ENCODE measurements around the gene MBD3.

Gene MBD3

GRCh38 chr19:1567116-1567847 lies 25.4 kb downstream of the MBD3 start:
- Histone ChIP-seq H3K4me3 (ENCODE audit: low read length) (peak overlapping the region; percentile 82), H3K9me3 (ENCODE audit: control insufficient read depth, low read length) (no peaks in the 10 kb centered on the region), H3K36me3 (ENCODE audit: control insufficient read depth, insufficient read depth, low read length, severe bottlenecking) (no peaks in the 10 kb centered on the region), H3K4me1 (ENCODE audit: control insufficient read depth, insufficient read depth, low read length) (peaks cover 3% of the 10 kb centered on the region), H3K9ac (ENCODE audit: low read length) (peak overlapping the region; percentile 86), H3K27me3 (replicated peaks; ENCODE audit: control insufficient read depth, insufficient read depth, low read length) (no peaks in the 10 kb centered on the region)
- peak; percentile 78 for DNase-seq (ENCODE audit: low read depth)

- Histone ChIP-seq H3K27me3 (replicated peaks; ENCODE audit: control insufficient read depth, insufficient read depth, low read length) (no peaks in the 10 kb centered on the region), H3K4me3 (ENCODE audit: low read length) (peak overlapping the region; percentile 82), H3K9me3 (ENCODE audit: control insufficient read depth, low read length) (no peaks in the 10 kb centered on the region), H3K36me3 (ENCODE audit: control insufficient read depth, insufficient read depth, low read length, severe bottlenecking) (no peaks in the 10 kb centered on the region), H3K4me1 (ENCODE audit: control insufficient read depth, insufficient read depth, low read length) (peaks cover 3% of the 10 kb centered on the region), H3K9ac (ENCODE audit: low read length) (peak overlapping the region; percentile 86)
- peak; percentile 92 for DNase-seq (ENCODE audit: low read depth)
Measured at GRCh38 chr19:1566392-1567115, 26.1 kb downstream of the MBD3 start.

- DNase-seq (ENCODE audit: low read depth) = no peak
- no peaks in the 10 kb centered on the region for H3K36me3 ChIP-seq (ENCODE audit: control insufficient read depth, insufficient read depth, low read length, severe bottlenecking)
Measured at GRCh38 chr19:1563251-1563650, 29.4 kb downstream of the MBD3 start.

GRCh38 chr19:1561236-1561842 lies 31.3 kb downstream of the MBD3 start:
- H3K4me3 ChIP-seq (ENCODE audit: low read length) = no peak overlapping the region
- H3K4me1 ChIP-seq (ENCODE audit: control insufficient read depth, insufficient read depth, low read length) = no peaks in the 10 kb centered on the region
- no peaks in the 10 kb centered on the region for H3K9me3 ChIP-seq (ENCODE audit: control insufficient read depth, low read length)
- H3K36me3 ChIP-seq (ENCODE audit: control insufficient read depth, insufficient read depth, low read length, severe bottlenecking) = no peaks in the 10 kb centered on the region
- DNase-seq (ENCODE audit: low read depth) = no peak
- H3K27me3 ChIP-seq (replicated peaks; ENCODE audit: control insufficient read depth, insufficient read depth, low read length) = no peaks in the 10 kb centered on the region
- H3K9ac ChIP-seq (ENCODE audit: low read length) = no peak overlapping the region

More at GRCh38 chr19:1563251-1563650, 29.4 kb downstream of the MBD3 start:
- no peaks in the 10 kb centered on the region for H3K27me3 ChIP-seq (replicated peaks; ENCODE audit: control insufficient read depth, insufficient read depth, low read length)
- no peaks in the 10 kb centered on the region for H3K4me1 ChIP-seq (ENCODE audit: control insufficient read depth, insufficient read depth, low read length)
- H3K4me3 ChIP-seq (ENCODE audit: low read length) = no peak overlapping the region
- H3K9me3 ChIP-seq (ENCODE audit: control insufficient read depth, low read length) = no peaks in the 10 kb centered on the region
- H3K9ac ChIP-seq (ENCODE audit: low read length) = no peak overlapping the region

- H3K9ac ChIP-seq (ENCODE audit: low read length) = no peak overlapping the region
- H3K9me3 ChIP-seq (ENCODE audit: control insufficient read depth, low read length) = no peaks in the 10 kb centered on the region
- no peaks in the 10 kb centered on the region for H3K36me3 ChIP-seq (ENCODE audit: control insufficient read depth, insufficient read depth, low read length, severe bottlenecking)
- no peaks in the 10 kb centered on the region for H3K4me1 ChIP-seq (ENCODE audit: control insufficient read depth, insufficient read depth, low read length)
- H3K27me3 ChIP-seq (replicated peaks; ENCODE audit: control insufficient read depth, insufficient read depth, low read length) = no peaks in the 10 kb centered on the region
- no peak for DNase-seq (ENCODE audit: low read depth)
- no peak overlapping the region for H3K4me3 ChIP-seq (ENCODE audit: low read length)
Measured at GRCh38 chr19:1560286-1560882, 32.3 kb downstream of the MBD3 start.

GRCh38 chr19:1558552-1558951 lies 34.1 kb downstream of the MBD3 start:
- Histone ChIP-seq H3K4me3 (ENCODE audit: low read length) (no peak overlapping the region), H3K9ac (ENCODE audit: low read length) (no peak overlapping the region), H3K36me3 (ENCODE audit: control insufficient read depth, insufficient read depth, low read length, severe bottlenecking) (no peaks in the 10 kb centered on the region), H3K9me3 (ENCODE audit: control insufficient read depth, low read length) (no peaks in the 10 kb centered on the region), H3K4me1 (ENCODE audit: control insufficient read depth, insufficient read depth, low read length) (no peaks in the 10 kb centered on the region), H3K27me3 (replicated peaks; ENCODE audit: control insufficient read depth, insufficient read depth, low read length) (no peaks in the 10 kb centered on the region)
- no peak for DNase-seq (ENCODE audit: low read depth)

- Histone ChIP-seq H3K9ac (ENCODE audit: low read length) (no peak overlapping the region), H3K36me3 (ENCODE audit: control insufficient read depth, insufficient read depth, low read length, severe bottlenecking) (no peaks in the 10 kb centered on the region), H3K4me1 (ENCODE audit: control insufficient read depth, insufficient read depth, low read length) (no peaks in the 10 kb centered on the region), H3K4me3 (ENCODE audit: low read length) (no peak overlapping the region), H3K27me3 (replicated peaks; ENCODE audit: control insufficient read depth, insufficient read depth, low read length) (no peaks in the 10 kb centered on the region), H3K9me3 (ENCODE audit: control insufficient read depth, low read length) (no peaks in the 10 kb centered on the region)
- no peak for DNase-seq (ENCODE audit: low read depth)
Measured at GRCh38 chr19:1556390-1557070, 36.1 kb downstream of the MBD3 start.

GRCh38 chr19:1555487-1556389 lies 36.9 kb downstream of the MBD3 start:
- Histone ChIP-seq H3K4me3 (ENCODE audit: low read length) (no peak overlapping the region), H3K9me3 (ENCODE audit: control insufficient read depth, low read length) (no peaks in the 10 kb centered on the region), H3K36me3 (ENCODE audit: control insufficient read depth, insufficient read depth, low read length, severe bottlenecking) (no peaks in the 10 kb centered on the region), H3K9ac (ENCODE audit: low read length) (no peak overlapping the region), H3K4me1 (ENCODE audit: control insufficient read depth, insufficient read depth, low read length) (no peaks in the 10 kb centered on the region), H3K27me3 (replicated peaks; ENCODE audit: control insufficient read depth, insufficient read depth, low read length) (no peaks in the 10 kb centered on the region)
- no peak for DNase-seq (ENCODE audit: low read depth)

GRCh38 chr19:1554968-1555367 lies 37.7 kb downstream of the MBD3 start:
- Histone ChIP-seq H3K4me3 (ENCODE audit: low read length) (no peak overlapping the region), H3K4me1 (ENCODE audit: control insufficient read depth, insufficient read depth, low read length) (no peaks in the 10 kb centered on the region), H3K27me3 (replicated peaks; ENCODE audit: control insufficient read depth, insufficient read depth, low read length) (no peaks in the 10 kb centered on the region), H3K9me3 (ENCODE audit: control insufficient read depth, low read length) (no peaks in the 10 kb centered on the region), H3K36me3 (ENCODE audit: control insufficient read depth, insufficient read depth, low read length, severe bottlenecking) (no peaks in the 10 kb centered on the region), H3K9ac (ENCODE audit: low read length) (no peak overlapping the region)
- DNase-seq (ENCODE audit: low read depth) = no peak

GRCh38 chr19:1553415-1553814 lies 39.2 kb downstream of the MBD3 start:
- Histone ChIP-seq H3K9ac (ENCODE audit: low read length) (no peak overlapping the region), H3K4me3 (ENCODE audit: low read length) (no peak overlapping the region), H3K4me1 (ENCODE audit: control insufficient read depth, insufficient read depth, low read length) (no peaks in the 10 kb centered on the region), H3K36me3 (ENCODE audit: control insufficient read depth, insufficient read depth, low read length, severe bottlenecking) (no peaks in the 10 kb centered on the region), H3K9me3 (ENCODE audit: control insufficient read depth, low read length) (no peaks in the 10 kb centered on the region), H3K27me3 (replicated peaks; ENCODE audit: control insufficient read depth, insufficient read depth, low read length) (no peaks in the 10 kb centered on the region)
- no peak for DNase-seq (ENCODE audit: low read depth)
